Naive B cell (primary cell): ENCODE measurements around the gene GIPR. TPM values are rescaled to one million over a fixed set of nuclear protein-coding genes. Genes with fewer than 3 reads are reported as not detected.

Experiments used
- polyA plus RNA-seq, 6 donors: library from polyadenylated mRNA; unstranded; fragments of 300-500 nt; fragmentation: Illumina TruSeq; gene quantifications; one replicate each; pipeline ENCODE4 v1.2.3, GENCODE V29; 2021; ENCODE audit warnings: low read depth in 6 of 6

The GIPR gene
- polyA plus RNA-seq, 6 donors from 2014 or later = not detected

Other genes with a start within 250 kb of the GIPR start
- 10 to 100 TPM; 40.0 to 91.4 (median 46.2) TPM for gene ERCC1, start 244.3 kb upstream of the GIPR start, polyA plus RNA-seq
- 100 to 1,000 TPM in 1 of 6 donors, 10 to 100 TPM in 5; 26.6 to 110 (median 82.1) TPM for gene FOSB, start 200.2 kb upstream of the GIPR start, polyA plus RNA-seq
- gene RTN2, start 171.2 kb upstream of the GIPR start, polyA plus RNA-seq = under 1 TPM in 3 of 6 donors, not detected in 3; 0.28 to 0.58 (median 0.47) TPM
- 1 to 10 TPM; 1.6 to 3.4 (median 2.4) TPM for gene PPM1N, start 169.8 kb upstream of the GIPR start, polyA plus RNA-seq
- gene VASP, start 160.7 kb upstream of the GIPR start, polyA plus RNA-seq = 10 to 100 TPM; 51.5 to 87.2 (median 64.3) TPM
- gene OPA3, start 83.4 kb upstream of the GIPR start, polyA plus RNA-seq = 10 to 100 TPM in 1 of 6 donors, 1 to 10 TPM in 4, not detected in 1; 5.0 to 14.4 (median 7.8) TPM
- not detected for gene GPR4, start 66.0 kb upstream of the GIPR start, polyA plus RNA-seq
- gene EML2, start 28.8 kb upstream of the GIPR start, polyA plus RNA-seq = 10 to 100 TPM in 3 of 6 donors, 1 to 10 TPM in 3; 4.3 to 14.1 (median 10.3) TPM
- gene SNRPD2, start 23.7 kb downstream of the GIPR start, polyA plus RNA-seq = 1,000 to 10,000 TPM in 2 of 6 donors, 100 to 1,000 TPM in 4; 808 to 1,139 (median 906) TPM
- gene QPCTL, start 24.4 kb downstream of the GIPR start, polyA plus RNA-seq = 1 to 10 TPM in 5 of 6 donors, under 1 TPM in 1; 0.70 to 6.8 (median 1.7) TPM
- 10 to 100 TPM in 5 of 6 donors, 1 to 10 TPM in 1; 9.4 to 23.0 (median 13.9) TPM for gene FBXO46, start 62.7 kb downstream of the GIPR start, polyA plus RNA-seq
- gene MEIOSIN, start 65.2 kb downstream of the GIPR start, polyA plus RNA-seq = not detected
- under 1 TPM in 1 of 6 donors, not detected in 5; 0.18 TPM for gene SIX5, start 101.0 kb downstream of the GIPR start, polyA plus RNA-seq
- 1 to 10 TPM in 3 of 6 donors, under 1 TPM in 2, not detected in 1; 0.31 to 2.7 (median 1.1) TPM for gene DMPK, start 114.3 kb downstream of the GIPR start, polyA plus RNA-seq
- 10 to 100 TPM; 13.4 to 28.1 (median 22.1) TPM for gene DMWD, start 124.6 kb downstream of the GIPR start, polyA plus RNA-seq
- gene RSPH6A, start 147.1 kb downstream of the GIPR start, polyA plus RNA-seq = not detected
- 10 to 100 TPM in 2 of 6 donors, 1 to 10 TPM in 4; 6.3 to 24.3 (median 9.0) TPM for gene SYMPK, start 194.9 kb downstream of the GIPR start, polyA plus RNA-seq
- gene FOXA3, start 196.1 kb downstream of the GIPR start, polyA plus RNA-seq = not detected
- gene IRF2BP1, start 217.9 kb downstream of the GIPR start, polyA plus RNA-seq = 10 to 100 TPM in 1 of 6 donors, 1 to 10 TPM in 5; 3.1 to 10.1 (median 5.9) TPM
- gene MYPOP, start 234.4 kb downstream of the GIPR start, polyA plus RNA-seq = under 1 TPM in 4 of 6 donors, not detected in 2; 0.15 to 0.30 (median 0.28) TPM
- not detected for gene NANOS2, start 246.6 kb downstream of the GIPR start, polyA plus RNA-seq